ENCODE measurements around the gene CCDC192. TPM values are rescaled to one million over a fixed set of nuclear protein-coding genes. Genes with fewer than 3 reads are reported as not detected.

CCDC192 gene
- total RNA-seq, 4 donors from 2014 or later, result not detected

DNA sequence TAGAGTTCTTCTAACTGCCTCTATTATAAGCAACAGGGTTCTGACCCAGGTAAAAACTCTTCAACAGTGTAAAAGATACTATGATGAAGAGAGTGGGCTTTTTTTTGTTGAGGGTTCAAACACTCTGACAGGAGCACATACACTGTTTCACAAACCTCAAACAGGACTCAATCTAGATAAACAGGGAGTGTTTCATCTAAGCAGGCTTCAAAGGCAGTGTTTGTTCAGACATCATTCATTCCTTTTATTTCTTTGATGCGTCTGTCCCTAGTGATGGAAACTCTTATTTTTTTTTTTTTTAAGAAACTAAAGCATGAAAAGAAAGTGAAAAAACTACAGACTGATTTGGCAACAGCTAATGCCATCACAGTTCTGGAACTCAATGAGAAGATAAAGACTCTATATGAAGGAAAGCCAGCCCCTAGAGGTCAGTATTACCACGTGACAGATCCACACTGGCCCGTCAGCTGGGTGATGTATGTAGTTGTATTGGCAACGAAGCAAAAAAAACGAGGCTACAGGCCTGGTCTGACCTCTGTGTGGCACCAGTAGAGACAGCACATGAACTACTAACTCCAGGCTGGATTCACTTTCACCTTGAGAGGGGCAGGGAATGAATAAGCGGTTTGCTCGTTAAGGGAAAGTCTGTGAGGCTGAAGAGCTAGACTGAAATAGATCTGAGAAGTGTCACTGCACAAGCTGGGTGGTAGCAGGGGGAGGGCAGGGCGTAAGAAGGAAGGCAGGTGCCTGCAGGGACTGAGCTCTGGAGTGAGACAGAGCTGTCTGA, 172.2 kb downstream of the CCDC192 start:
- no peak for DNase-seq (ENCODE audit: low spot score in 2 of 2)
- 30 to 34% methylated on average over 8 of the region's 8 CpGs for WGBS, 2 donors
- H3K4me3 ChIP-seq (ENCODE audit: low read depth, poor library complexity, severe bottlenecking), result no peak overlapping the region
- intact Hi-C loops (cut with DNase I; ENCODE audit: low total_unique reads), result no loop called here
- TF ChIP-seq CTCF (IDR thresholded peaks at IDR 0.05) (no peak), POLR2A (IDR thresholded peaks at IDR 0.05) (no peak)

DNA sequence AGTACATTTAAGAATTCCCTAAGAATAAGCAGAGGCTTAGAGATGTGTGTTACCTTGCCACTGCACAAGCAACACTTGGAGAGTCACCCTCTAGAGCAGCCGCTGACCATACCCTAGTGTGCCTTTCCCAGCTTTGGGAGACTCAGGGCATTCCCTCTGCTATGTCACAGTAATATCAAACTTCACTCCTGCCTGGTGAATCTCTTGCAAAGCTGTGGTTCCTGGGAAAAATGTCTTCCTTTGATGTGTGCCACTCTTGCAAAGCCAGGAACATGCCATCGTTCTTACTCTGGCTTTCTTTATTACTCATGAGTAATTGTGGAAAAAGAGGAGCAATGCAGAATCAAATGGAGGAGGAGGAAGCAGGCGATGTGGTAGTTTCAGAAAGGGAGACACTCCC, 173.2 kb downstream of the CCDC192 start:
- intact Hi-C loops (cut with DNase I; ENCODE audit: low total_unique reads), result no loop called here
- no peak overlapping the region for H3K4me3 ChIP-seq (ENCODE audit: low read depth, poor library complexity, severe bottlenecking)
- no peak for DNase-seq (ENCODE audit: low spot score in 2 of 2)
- 79 to 88% methylated on average over 3 of the region's 3 CpGs for WGBS, 2 donors
- TF ChIP-seq POLR2A (IDR thresholded peaks at IDR 0.05) (no peak), CTCF (IDR thresholded peaks at IDR 0.05) (no peak)

DNA sequence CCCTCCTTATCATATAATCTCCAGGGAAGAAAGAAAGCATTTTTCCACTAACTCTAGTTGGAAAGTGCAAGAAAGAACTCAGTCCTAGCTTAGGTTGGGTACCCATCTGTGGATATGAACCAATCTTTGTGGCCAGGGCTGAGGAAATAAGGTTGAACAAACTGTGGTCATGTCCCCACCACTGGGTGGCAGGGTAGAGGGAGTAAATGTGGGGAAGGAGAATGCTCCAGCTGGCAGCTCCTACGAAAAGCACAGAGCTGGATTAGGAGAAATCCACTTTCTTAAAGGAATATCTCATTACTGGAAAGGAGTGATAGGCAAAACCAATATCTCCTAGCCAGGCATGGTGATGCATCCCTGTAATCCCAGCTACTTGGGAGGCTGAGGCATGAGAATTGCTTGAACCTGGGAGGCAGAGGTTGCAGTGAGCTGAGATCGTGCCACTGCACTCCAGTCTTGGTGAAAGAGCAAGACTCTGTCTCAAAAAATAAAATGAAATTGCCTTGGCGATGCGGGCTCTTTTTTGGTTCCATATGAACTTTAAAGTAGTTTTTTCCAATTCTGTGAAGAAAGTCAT, 175.1 kb downstream of the CCDC192 start:
- intact Hi-C loops (cut with DNase I; ENCODE audit: low total_unique reads), result no loop called here
- WGBS, 2 donors, result 70 to 72% methylated on average over 4 of the region's 4 CpGs

GRCh38 chr5:127884416-127884815, 181.2 kb downstream of the CCDC192 start:
- TF ChIP-seq CTCF (IDR thresholded peaks at IDR 0.05), result no peak
- TF ChIP-seq POLR2A (IDR thresholded peaks at IDR 0.05), result no peak
- intact Hi-C loops (cut with DNase I; ENCODE audit: low total_unique reads), result no loop called here
- DNase-seq (ENCODE audit: low spot score in 2 of 2), result no peak
- no peak overlapping the region for H3K4me3 ChIP-seq (ENCODE audit: low read depth, poor library complexity, severe bottlenecking)
- WGBS, 2 donors, result 89 to 93% methylated on average over 1 of the region's 1 CpG

More for the DNA sequence above, 175.1 kb downstream of the CCDC192 start:
- DNase-seq (ENCODE audit: low spot score in 2 of 2), result no peak
- H3K4me3 ChIP-seq (ENCODE audit: low read depth, poor library complexity, severe bottlenecking), result no peak overlapping the region
- TF ChIP-seq CTCF (IDR thresholded peaks at IDR 0.05) (no peak), POLR2A (IDR thresholded peaks at IDR 0.05) (no peak)

DNA sequence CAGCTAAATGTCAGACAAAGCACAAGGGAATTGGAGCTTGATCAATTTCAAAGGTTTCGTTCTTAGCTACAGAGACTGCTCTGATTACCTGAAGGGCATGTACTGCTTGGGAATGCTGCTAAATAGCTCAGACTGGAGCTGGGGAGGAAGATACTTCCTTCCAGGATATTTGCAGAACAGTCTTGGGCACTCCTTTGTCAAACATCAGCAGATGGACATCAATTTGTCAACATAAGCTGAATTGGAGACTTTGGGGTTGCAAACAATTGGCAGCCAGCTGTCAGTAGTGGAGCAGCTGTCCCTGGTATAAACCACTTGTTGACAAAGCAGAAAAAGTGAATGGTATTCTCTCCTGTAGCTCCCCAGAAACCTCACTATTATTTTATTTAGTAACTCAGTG, 182.0 kb downstream of the CCDC192 start:
- no peak overlapping the region for H3K4me3 ChIP-seq (ENCODE audit: low read depth, poor library complexity, severe bottlenecking)
- DNase-seq (ENCODE audit: low spot score in 2 of 2), result no peak
- intact Hi-C loops (cut with DNase I; ENCODE audit: low total_unique reads), result no loop called here
- 64 to 77% methylated on average over 1 of the region's 1 CpG for WGBS, 2 donors
- TF ChIP-seq POLR2A (IDR thresholded peaks at IDR 0.05) (no peak), CTCF (IDR thresholded peaks at IDR 0.05) (no peak)
